Neural cell (in vitro differentiated cells): ENCODE results near the gene TENM3. TPM values are rescaled to one million over a fixed set of nuclear protein-coding genes. Genes with fewer than 3 reads are reported as not detected.

Experiments
- H2AFZ ChIP-seq: fragments of 200-600, 300-800 bp; sonication (generic), shearing (Covaris generic); 2 replicates; pipeline ENCODE4 v1.6.0; 2014; ENCODE audit warnings: low read depth, mild to moderate bottlenecking, antibody characterized with exemption, low read length, moderate library complexity
- H3F3A ChIP-seq: fragments of 200-600 bp; shearing (Covaris generic); 2 replicates; pipeline ENCODE4 v1.6.1; 2016; ENCODE audit warnings: mild to moderate bottlenecking, moderate library complexity, mixed read lengths, antibody characterized with exemption, low read length; ENCODE audit not compliant: insufficient read depth, poor library complexity, severe bottlenecking
- H3K27ac ChIP-seq: fragments of 200-600, 300-800 bp; sonication (generic), shearing (Covaris generic); 2 replicates; pipeline ENCODE4 v1.5.1; 2014; ENCODE audit warnings: mild to moderate bottlenecking, low read length, moderate library complexity
- H3K27me3 ChIP-seq: fragments of 300-800, 200-600 bp; sonication (generic), shearing (Covaris generic); 2 replicates; pipeline ENCODE4 v1.6.0; 2014; ENCODE audit warnings: mild to moderate bottlenecking, low read depth, low read length, moderate library complexity; ENCODE audit not compliant: insufficient read depth
- H3K36me3 ChIP-seq: fragments of 300-800, 200-600 bp; sonication (generic), shearing (Covaris generic); 2 replicates; pipeline ENCODE4 v1.5.1; 2014; ENCODE audit warnings: mild to moderate bottlenecking, antibody characterized with exemption, low read length, moderate library complexity; ENCODE audit not compliant: insufficient read depth
- H3K4me2 ChIP-seq: fragments of 300-800, 200-600 bp; sonication (generic), shearing (Covaris generic); 2 replicates; pipeline ENCODE4 v1.6.0; 2014; ENCODE audit warnings: mild to moderate bottlenecking, low read length
- H3K4me3 ChIP-seq: fragments of 300-800, 200-600 bp; sonication (generic), shearing (Covaris generic); 2 replicates; pipeline ENCODE4 v1.5.1; 2014; ENCODE audit warnings: mild to moderate bottlenecking, low read length, moderate library complexity
- H3K79me2 ChIP-seq: fragments of 200-600 bp; shearing (Covaris generic); replicated peaks from 2 replicates; pipeline ENCODE4 v1.6.0; 2014; ENCODE audit warnings: mild to moderate bottlenecking, low read length, moderate library complexity; ENCODE audit not compliant: insufficient read depth
- H3K9ac ChIP-seq: fragments of 300-800, 200-600 bp; sonication (generic), shearing (Covaris generic); 2 replicates; pipeline ENCODE4 v1.6.1; 2016; ENCODE audit warnings: mild to moderate bottlenecking, low read length, mixed read lengths
- H3K9me2 ChIP-seq: fragments of 200-600 bp; shearing (Covaris generic); 2 replicates; pipeline ENCODE4 v1.6.1; 2016; ENCODE audit warnings: mild to moderate bottlenecking, low read length, mixed read lengths; ENCODE audit not compliant: insufficient read depth
- H3K9me3 ChIP-seq: fragments of 200-600, 300-800 bp; sonication (generic), shearing (Covaris generic); 2 replicates; pipeline ENCODE4 v1.6.1; 2016; ENCODE audit warnings: mild to moderate bottlenecking, mixed run types, low read length, moderate library complexity, mixed read lengths
- H4K20me1 ChIP-seq: fragments of 200-600 bp; shearing (Covaris generic); 2 replicates; pipeline ENCODE4 v1.6.1; 2016; ENCODE audit warnings: mild to moderate bottlenecking, mixed run types; ENCODE audit not compliant: insufficient read depth
- CTCF ChIP-seq: fragments of 450-650 bp; IDR thresholded peaks from 2 replicates; pipeline ENCODE4 v1.5.1; 2014; ENCODE audit warnings: antibody characterized with exemption, mild to moderate bottlenecking, moderate library complexity; ENCODE audit not compliant: poor library complexity, severe bottlenecking
- EP300 ChIP-seq: fragments of 450-650 bp; conservative IDR thresholded peaks from 2 replicates; pipeline ENCODE4 v1.6.1; 2014; ENCODE audit warnings: antibody characterized with exemption, mild to moderate bottlenecking, moderate library complexity; ENCODE audit not compliant: poor library complexity, severe bottlenecking
- EZH2 ChIP-seq: fragments of 200-600, 300-800 bp; shearing (Covaris generic), sonication (generic); IDR thresholded peaks from 2 replicates; pipeline ENCODE4 v1.6.1; 2014; ENCODE audit warnings: antibody characterized with exemption, low read length, borderline replicate concordance, mild to moderate bottlenecking; ENCODE audit not compliant: insufficient read depth, poor library complexity, severe bottlenecking
- MXI1 ChIP-seq: fragments of 450-650 bp; conservative IDR thresholded peaks from 2 replicates; pipeline ENCODE4 v1.6.1; 2014; ENCODE audit warnings: antibody characterized with exemption, mild to moderate bottlenecking; ENCODE audit not compliant: poor library complexity, severe bottlenecking
- POLR2AphosphoS5 ChIP-seq: IDR thresholded peaks from 2 replicates; pipeline ENCODE4 v1.6.1; 2012
- RAD21 ChIP-seq: fragments of 450-650 bp; conservative IDR thresholded peaks from 2 replicates; pipeline ENCODE4 v1.6.1; 2014; ENCODE audit warnings: antibody characterized with exemption, mild to moderate bottlenecking, moderate library complexity
- REST ChIP-seq: IDR thresholded peaks from 2 replicates; pipeline ENCODE4 v1.6.1; 2012; ENCODE audit warnings: borderline replicate concordance
- SMC3 ChIP-seq: fragments of 450-650 bp; conservative IDR thresholded peaks from 2 replicates; pipeline ENCODE4 v1.6.1; 2014; ENCODE audit warnings: antibody characterized with exemption, mild to moderate bottlenecking, moderate library complexity; ENCODE audit not compliant: poor library complexity
- TAF1 ChIP-seq: IDR thresholded peaks from 2 replicates; pipeline ENCODE4 v1.6.1; 2012; ENCODE audit warnings: low read depth
- polyA plus RNA-seq: library from polyadenylated mRNA; depleted of rRNA; stranded (reverse); fragments of >200 nt; gene quantifications from 2 replicates; pipeline ENCODE4 v1.2.3, GENCODE V29; 2014

Gene TENM3
- polyA plus RNA-seq, 1 donor from 2014 or later, result 7.3 TPM

- H3K4me3 ChIP-seq, result no peak overlapping the region
- H2AFZ ChIP-seq, result no peak overlapping the region
Observed at GRCh38 chr4:182826391-182826790, 583.2 kb downstream of the TENM3 start.

GRCh38 chr4:182827166-182827565, 584.0 kb downstream of the TENM3 start:
- no peak overlapping the region for H3K9ac ChIP-seq
- H3K4me3 ChIP-seq, result no peak overlapping the region
- no peak overlapping the region for H3K4me2 ChIP-seq
- H3K27me3 ChIP-seq, result no peaks in the 10 kb centered on the region
- no peaks in the 10 kb centered on the region for H4K20me1 ChIP-seq
- no peaks in the 10 kb centered on the region for H3K9me3 ChIP-seq
- no peak overlapping the region for H3K27ac ChIP-seq
- no peaks in the 10 kb centered on the region for H3K36me3 ChIP-seq
- no peak for TF ChIP-seq EZH2
- no peak for TF ChIP-seq REST
- no peak for TF ChIP-seq MXI1
- TF ChIP-seq SMC3, result no peak
- H3K9me2 ChIP-seq, result no peaks in the 10 kb centered on the region
- no peaks in the 10 kb centered on the region for H3K79me2 ChIP-seq
- no peak overlapping the region for H2AFZ ChIP-seq
- no peaks in the 10 kb centered on the region for H3F3A ChIP-seq

More at GRCh38 chr4:182826391-182826790, 583.2 kb downstream of the TENM3 start:
- no peak overlapping the region for H3K9ac ChIP-seq
- H3K9me2 ChIP-seq, result no peaks in the 10 kb centered on the region
- TF ChIP-seq REST, result no peak
- TF ChIP-seq POLR2AphosphoS5, result no peak
- TF ChIP-seq MXI1, result no peak
- no peak for TF ChIP-seq RAD21
- no peak for TF ChIP-seq EP300
- no peak for TF ChIP-seq EZH2
- TF ChIP-seq SMC3, result no peak
- TF ChIP-seq CTCF, result no peak
- TF ChIP-seq TAF1, result no peak
- H3K36me3 ChIP-seq, result no peaks in the 10 kb centered on the region
- H3K27ac ChIP-seq, result no peak overlapping the region
- no peaks in the 10 kb centered on the region for H4K20me1 ChIP-seq
- no peak overlapping the region for H3K4me2 ChIP-seq
- no peaks in the 10 kb centered on the region for H3K79me2 ChIP-seq
- H3K9me3 ChIP-seq, result no peaks in the 10 kb centered on the region
- no peaks in the 10 kb centered on the region for H3F3A ChIP-seq
- H3K27me3 ChIP-seq, result no peaks in the 10 kb centered on the region
